ENCODE measurements around the gene LYPD3.

DNA sequence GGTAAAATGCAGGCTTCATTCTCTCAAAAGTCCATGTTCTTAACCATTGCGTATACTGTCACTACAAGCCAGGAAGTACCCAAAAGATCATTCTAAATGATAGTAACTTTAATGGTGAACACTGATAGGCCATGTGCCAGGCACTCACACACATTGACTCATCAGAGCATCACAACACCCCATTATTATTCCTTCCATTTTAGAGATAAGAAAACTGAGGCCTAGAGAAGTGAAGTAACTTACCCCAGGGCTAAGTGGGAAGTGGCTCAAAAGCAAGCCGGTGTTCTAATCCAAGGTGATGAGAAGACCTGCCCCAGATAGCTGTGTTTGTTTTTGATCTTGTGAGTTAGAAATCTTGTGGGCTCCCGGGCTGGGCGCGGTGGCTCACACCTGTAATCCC is 40.5 kb upstream of the LYPD3 start:
- no peak for TF ChIP-seq POLR2A (IDR thresholded peaks at IDR 0.05)
- TF ChIP-seq, protein P1, sequence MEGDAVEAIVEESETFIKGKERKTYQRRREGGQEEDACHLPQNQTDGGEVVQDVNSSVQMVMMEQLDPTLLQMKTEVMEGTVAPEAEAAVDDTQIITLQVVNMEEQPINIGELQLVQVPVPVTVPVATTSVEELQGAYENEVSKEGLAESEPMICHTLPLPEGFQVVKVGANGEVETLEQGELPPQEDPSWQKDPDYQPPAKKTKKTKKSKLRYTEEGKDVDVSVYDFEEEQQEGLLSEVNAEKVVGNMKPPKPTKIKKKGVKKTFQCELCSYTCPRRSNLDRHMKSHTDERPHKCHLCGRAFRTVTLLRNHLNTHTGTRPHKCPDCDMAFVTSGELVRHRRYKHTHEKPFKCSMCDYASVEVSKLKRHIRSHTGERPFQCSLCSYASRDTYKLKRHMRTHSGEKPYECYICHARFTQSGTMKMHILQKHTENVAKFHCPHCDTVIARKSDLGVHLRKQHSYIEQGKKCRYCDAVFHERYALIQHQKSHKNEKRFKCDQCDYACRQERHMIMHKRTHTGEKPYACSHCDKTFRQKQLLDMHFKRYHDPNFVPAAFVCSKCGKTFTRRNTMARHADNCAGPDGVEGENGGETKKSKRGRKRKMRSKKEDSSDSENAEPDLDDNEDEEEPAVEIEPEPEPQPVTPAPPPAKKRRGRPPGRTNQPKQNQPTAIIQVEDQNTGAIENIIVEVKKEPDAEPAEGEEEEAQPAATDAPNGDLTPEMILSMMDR (IDR thresholded peaks at IDR 0.05), result no peak

Measured in esophagus squamous epithelium (tissue), 4 donors.